ENCODE measurements around the gene LRRK1.

GRCh38 chr15:101108791-101109190, 189.6 kb downstream of the LRRK1 start:
- TF ChIP-seq, protein P1, sequence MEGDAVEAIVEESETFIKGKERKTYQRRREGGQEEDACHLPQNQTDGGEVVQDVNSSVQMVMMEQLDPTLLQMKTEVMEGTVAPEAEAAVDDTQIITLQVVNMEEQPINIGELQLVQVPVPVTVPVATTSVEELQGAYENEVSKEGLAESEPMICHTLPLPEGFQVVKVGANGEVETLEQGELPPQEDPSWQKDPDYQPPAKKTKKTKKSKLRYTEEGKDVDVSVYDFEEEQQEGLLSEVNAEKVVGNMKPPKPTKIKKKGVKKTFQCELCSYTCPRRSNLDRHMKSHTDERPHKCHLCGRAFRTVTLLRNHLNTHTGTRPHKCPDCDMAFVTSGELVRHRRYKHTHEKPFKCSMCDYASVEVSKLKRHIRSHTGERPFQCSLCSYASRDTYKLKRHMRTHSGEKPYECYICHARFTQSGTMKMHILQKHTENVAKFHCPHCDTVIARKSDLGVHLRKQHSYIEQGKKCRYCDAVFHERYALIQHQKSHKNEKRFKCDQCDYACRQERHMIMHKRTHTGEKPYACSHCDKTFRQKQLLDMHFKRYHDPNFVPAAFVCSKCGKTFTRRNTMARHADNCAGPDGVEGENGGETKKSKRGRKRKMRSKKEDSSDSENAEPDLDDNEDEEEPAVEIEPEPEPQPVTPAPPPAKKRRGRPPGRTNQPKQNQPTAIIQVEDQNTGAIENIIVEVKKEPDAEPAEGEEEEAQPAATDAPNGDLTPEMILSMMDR (conservative IDR thresholded peaks at IDR 0.05; ENCODE audit: low read depth in 2 of 2): no peak
- TF ChIP-seq CREB1 (CRISPR knock-in tag; IDR thresholded peaks at IDR 0.05; ENCODE audit: low read depth) (no peak), EZH2 (IDR thresholded peaks at IDR 0.05; ENCODE audit: low read depth, unreplicated experiment) (no peak), REST (IDR thresholded peaks at IDR 0.05; ENCODE audit: unreplicated experiment) (no peak), POLR2AphosphoS5 (IDR thresholded peaks at IDR 0.05; ENCODE audit: low read depth) (no peak), EZH2phosphoT487 (IDR thresholded peaks at IDR 0.05; ENCODE audit: unreplicated experiment) (no peak), STAT1 (IDR thresholded peaks at IDR 0.05; ENCODE audit: unreplicated experiment) (no peak), ZNF114 (CRISPR knock-in tag; IDR thresholded peaks at IDR 0.05) (no peak), JUNB (IDR thresholded peaks at IDR 0.05; ENCODE audit: unreplicated experiment) (no peak), ZNF331 (CRISPR knock-in tag; IDR thresholded peaks at IDR 0.05; ENCODE audit: low read depth) (no peak), NANOG (IDR thresholded peaks at IDR 0.05; ENCODE audit: borderline replicate concordance) (no peak)
- TF ChIP-seq, protein P2, sequence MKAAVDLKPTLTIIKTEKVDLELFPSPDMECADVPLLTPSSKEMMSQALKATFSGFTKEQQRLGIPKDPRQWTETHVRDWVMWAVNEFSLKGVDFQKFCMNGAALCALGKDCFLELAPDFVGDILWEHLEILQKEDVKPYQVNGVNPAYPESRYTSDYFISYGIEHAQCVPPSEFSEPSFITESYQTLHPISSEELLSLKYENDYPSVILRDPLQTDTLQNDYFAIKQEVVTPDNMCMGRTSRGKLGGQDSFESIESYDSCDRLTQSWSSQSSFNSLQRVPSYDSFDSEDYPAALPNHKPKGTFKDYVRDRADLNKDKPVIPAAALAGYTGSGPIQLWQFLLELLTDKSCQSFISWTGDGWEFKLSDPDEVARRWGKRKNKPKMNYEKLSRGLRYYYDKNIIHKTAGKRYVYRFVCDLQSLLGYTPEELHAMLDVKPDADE (IDR thresholded peaks at IDR 0.05): no peak
- TF ChIP-seq, protein P3, sequence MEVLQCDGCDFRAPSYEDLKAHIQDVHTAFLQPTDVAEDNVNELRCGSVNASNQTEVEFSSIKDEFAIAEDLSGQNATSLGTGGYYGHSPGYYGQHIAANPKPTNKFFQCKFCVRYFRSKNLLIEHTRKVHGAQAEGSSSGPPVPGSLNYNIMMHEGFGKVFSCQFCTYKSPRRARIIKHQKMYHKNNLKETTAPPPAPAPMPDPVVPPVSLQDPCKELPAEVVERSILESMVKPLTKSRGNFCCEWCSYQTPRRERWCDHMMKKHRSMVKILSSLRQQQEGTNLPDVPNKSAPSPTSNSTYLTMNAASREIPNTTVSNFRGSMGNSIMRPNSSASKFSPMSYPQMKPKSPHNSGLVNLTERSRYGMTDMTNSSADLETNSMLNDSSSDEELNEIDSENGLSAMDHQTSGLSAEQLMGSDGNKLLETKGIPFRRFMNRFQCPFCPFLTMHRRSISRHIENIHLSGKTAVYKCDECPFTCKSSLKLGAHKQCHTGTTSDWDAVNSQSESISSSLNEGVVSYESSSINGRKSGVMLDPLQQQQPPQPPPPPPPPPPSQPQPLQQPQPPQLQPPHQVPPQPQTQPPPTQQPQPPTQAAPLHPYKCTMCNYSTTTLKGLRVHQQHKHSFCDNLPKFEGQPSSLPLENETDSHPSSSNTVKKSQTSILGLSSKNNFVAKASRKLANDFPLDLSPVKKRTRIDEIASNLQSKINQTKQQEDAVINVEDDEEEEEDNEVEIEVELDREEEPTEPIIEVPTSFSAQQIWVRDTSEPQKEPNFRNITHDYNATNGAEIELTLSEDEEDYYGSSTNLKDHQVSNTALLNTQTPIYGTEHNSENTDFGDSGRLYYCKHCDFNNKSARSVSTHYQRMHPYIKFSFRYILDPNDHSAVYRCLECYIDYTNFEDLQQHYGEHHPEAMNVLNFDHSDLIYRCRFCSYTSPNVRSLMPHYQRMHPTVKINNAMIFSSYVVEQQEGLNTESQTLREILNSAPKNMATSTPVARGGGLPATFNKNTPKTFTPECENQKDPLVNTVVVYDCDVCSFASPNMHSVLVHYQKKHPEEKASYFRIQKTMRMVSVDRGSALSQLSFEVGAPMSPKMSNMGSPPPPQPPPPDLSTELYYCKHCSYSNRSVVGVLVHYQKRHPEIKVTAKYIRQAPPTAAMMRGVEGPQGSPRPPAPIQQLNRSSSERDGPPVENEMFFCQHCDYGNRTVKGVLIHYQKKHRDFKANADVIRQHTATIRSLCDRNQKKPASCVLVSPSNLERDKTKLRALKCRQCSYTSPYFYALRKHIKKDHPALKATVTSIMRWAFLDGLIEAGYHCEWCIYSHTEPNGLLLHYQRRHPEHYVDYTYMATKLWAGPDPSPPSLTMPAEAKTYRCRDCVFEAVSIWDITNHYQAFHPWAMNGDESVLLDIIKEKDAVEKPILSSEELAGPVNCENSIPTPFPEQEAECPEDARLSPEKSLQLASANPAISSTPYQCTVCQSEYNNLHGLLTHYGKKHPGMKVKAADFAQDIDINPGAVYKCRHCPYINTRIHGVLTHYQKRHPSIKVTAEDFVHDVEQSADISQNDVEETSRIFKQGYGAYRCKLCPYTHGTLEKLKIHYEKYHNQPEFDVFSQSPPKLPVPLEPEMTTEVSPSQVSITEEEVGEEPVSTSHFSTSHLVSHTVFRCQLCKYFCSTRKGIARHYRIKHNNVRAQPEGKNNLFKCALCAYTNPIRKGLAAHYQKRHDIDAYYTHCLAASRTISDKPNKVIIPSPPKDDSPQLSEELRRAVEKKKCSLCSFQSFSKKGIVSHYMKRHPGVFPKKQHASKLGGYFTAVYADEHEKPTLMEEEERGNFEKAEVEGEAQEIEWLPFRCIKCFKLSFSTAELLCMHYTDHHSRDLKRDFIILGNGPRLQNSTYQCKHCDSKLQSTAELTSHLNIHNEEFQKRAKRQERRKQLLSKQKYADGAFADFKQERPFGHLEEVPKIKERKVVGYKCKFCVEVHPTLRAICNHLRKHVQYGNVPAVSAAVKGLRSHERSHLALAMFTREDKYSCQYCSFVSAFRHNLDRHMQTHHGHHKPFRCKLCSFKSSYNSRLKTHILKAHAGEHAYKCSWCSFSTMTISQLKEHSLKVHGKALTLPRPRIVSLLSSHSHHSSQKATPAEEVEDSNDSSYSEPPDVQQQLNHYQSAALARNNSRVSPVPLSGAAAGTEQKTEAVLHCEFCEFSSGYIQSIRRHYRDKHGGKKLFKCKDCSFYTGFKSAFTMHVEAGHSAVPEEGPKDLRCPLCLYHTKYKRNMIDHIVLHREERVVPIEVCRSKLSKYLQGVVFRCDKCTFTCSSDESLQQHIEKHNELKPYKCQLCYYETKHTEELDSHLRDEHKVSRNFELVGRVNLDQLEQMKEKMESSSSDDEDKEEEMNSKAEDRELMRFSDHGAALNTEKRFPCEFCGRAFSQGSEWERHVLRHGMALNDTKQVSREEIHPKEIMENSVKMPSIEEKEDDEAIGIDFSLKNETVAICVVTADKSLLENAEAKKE (CRISPR knock-in tag; IDR thresholded peaks at IDR 0.05): no peak

Data from GM23338 (cell line).